Activated CD8-positive, alpha-beta memory T cell treated with anti-CD3 and anti-CD28 coated beads, Interleukin-2, amount 50 U/mL, for 1 hour (primary cell): Measurements from ENCODE around the gene TMEM25.
"Not testable (repeated sequence)": the region's sequence is repeated elsewhere in the genome, so short reads cannot be mapped to it uniquely, and the experiment has no call there.

Source experiments
- DNase-seq: peaks from one replicate; pipeline ENCODE4 v3.0.0-alpha.2; 2020; ENCODE audit errors: extremely low read depth

The TMEM25 gene

DNA sequence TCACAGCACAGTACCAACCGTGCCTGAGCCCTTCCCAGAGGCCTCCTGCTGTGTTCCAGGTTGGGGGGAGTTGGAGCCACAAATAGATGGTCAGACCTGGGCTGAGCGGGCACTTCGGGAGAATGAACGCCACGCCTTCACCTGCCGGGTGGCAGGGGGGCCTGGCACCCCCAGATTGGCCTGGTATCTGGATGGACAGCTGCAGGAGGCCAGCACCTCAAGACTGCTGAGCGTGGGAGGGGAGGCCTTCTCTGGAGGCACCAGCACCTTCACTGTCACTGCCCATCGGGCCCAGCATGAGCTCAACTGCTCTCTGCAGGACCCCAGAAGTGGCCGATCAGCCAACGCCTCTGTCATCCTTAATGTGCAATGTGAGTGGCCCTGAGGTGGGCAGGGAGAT, 1.1 kb downstream of the TMEM25 start:
- no peak for DNase-seq

DNA sequence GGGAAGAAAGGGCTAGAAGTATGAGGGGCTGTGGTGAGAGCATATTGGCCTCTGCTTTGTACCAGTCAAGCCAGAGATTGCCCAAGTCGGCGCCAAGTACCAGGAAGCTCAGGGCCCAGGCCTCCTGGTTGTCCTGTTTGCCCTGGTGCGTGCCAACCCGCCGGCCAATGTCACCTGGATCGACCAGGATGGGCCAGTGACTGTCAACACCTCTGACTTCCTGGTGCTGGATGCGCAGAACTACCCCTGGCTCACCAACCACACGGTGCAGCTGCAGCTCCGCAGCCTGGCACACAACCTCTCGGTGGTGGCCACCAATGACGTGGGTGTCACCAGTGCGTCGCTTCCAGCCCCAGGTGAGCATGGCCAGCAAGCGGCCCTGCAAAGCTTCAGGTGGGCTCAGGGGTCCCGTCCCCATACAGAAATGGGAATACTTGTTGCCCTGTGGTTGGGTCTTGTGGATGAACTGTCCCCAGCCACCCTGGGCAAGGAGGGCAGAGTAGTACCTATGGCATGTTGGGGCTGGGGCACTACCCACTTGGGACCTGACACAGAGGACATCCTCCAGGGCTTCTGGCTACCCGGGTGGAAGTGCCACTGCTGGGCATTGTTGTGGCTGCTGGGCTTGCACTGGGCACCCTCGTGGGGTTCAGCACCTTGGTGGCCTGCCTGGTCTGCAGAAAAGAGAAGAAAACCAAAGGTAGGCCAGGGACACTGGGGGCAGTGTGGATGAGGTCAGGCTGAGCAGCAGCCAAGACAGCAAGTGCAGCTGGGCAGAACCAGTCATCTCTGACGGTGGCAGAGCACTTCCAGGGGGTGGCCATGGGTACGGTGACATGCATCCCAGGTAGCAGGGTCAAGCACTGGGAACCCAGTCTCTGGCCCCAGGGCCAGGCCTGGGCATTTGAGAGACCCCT, 2.1 kb downstream of the TMEM25 start:
- DNase-seq: no peak

DNA sequence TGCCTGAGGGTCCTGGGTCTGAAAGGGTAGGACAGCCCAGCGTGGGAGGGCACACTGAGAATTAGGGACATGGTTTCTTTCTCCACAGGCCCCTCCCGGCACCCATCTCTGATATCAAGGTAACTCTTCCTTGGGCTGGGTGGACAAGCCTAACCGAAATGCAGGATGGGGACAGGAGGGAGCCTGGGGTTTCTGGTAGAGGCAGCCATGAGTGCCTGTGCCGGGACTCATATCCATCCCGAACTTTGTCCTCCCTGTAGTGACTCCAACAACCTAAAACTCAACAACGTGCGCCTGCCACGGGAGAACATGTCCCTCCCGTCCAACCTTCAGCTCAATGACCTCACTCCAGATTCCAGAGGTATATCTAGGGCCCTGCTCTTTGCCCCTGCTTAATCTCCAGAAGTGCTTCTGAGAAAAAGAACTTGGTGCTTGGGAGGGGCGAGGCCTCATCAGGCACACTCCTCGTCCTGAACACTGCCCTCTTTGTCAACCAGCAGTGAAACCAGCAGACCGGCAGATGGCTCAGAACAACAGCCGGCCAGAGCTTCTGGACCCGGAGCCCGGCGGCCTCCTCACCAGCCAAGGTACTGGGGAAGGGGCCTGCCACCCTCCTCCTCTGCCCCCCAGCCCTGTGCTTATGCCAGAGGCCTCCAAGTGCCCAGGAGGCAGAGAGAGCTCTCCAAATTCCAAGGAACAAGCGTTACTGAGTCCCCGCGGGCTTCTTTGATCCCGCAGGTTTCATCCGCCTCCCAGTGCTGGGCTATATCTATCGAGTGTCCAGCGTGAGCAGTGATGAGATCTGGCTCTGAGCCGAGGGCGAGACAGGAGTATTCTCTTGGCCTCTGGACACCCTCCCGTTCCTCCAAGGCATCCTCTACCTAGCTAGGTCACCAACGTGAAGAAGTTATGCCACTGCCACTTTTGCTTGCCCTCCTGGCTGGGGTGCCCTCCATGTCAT, 3.1 kb downstream of the TMEM25 start:
- no peak for DNase-seq

DNA sequence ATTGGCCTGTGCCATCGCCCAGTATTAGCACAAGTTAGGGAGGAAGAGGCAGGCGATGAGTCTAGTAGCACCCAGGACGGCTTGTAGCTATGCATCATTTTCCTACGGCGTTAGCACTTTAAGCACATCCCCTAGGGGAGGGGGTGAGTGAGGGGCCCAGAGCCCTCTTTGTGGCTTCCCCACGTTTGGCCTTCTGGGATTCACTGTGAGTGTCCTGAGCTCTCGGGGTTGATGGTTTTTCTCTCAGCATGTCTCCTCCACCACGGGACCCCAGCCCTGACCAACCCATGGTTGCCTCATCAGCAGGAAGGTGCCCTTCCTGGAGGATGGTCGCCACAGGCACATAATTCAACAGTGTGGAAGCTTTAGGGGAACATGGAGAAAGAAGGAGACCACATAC, 4.3 kb downstream of the TMEM25 start:
- DNase-seq: no peak

DNA sequence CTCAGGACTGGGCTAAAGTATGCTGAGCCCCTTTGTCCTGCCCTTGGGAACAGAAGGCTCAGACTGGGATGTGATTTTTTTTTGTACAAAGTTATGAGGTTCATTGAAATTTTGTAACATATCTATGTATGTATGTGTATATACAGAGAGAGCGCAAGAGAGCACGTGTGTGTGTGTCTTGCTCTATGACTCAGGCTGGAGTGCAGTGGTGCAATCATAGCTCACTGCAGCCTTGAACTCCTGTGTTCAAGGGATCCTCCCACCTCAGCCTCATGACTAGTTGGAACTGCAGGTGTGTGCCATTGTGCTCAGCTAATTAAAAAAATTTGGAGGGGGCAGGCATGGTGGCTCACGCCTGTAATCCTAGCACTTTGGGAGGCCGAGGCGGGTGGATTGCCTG, 5.7 kb downstream of the TMEM25 start:
- no peak for DNase-seq

DNA sequence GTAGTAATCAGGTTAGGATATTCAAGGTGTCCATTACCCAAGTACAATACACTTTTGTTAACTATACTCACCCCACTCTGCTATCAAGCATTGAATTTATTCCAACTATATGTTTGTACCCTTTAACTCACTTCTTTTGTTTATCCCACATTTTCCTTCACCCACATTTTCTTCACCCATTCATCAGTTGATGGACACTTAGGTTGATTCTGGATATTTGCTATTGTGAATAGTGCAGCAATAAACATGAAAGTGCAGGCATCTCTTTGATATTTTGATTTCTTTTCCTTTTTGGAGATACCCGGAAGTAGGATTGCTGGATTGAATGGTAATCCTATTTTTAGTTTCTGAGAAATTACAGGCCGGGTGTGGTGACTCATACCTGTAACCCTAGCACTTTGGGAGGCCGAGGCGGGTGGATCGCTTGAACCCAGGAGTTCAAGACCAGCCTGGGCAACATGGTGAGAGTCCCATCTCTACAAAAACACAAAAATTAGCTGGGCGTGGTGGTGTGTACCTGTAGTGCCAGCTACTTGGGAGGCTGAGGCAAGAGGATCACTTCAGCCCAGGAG, 6.5 kb downstream of the TMEM25 start:
- no peak for DNase-seq

DNA sequence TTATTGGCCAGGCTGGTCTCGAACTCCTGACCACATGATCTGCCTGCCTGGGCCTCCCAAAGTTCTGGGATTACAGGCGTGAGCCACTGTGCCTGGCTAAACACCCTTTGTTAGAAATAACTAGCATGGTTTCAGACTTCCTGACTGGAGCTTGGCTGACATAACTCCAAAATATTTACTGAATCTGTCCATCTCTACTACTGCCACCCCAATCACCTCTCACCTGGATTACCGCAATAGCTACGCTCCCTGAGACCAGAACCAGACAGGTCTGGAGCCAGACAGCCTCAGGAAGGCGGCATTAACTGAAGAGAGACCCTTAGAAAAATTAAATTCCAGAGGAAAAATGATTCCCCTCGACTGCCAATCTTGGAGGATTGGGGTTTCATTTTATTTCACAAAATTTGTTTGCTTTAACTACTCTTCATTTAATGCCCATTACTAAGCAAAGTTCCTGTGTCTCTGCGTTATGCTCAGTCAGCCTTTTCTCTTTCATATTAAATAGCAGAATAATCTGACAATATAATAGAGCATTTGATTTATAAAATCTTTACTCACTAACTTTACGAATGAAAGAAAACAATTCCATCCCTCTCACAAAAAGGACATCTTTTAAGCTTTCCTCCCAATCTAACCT, 13.1 kb downstream of the TMEM25 start:
- DNase-seq: no peak

DNA sequence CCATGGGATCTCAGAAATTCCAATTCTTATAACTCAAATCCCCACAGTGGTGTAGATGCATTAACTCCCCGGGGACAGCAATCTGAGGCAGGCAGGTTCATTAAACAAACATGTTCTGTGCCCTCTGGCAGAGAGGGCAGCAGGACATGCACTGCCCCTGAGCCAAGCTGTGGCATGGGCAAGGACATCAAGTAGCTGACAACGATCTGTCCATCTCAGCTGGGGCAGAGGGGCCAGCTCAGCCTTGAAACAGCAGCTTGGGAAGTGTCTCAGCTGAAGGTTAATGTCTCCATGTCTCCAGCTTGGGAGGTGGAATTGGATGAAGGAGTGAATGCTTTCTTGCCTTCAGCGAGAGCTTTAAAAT, 13.6 kb downstream of the TMEM25 start:
- DNase-seq: no peak

DNA sequence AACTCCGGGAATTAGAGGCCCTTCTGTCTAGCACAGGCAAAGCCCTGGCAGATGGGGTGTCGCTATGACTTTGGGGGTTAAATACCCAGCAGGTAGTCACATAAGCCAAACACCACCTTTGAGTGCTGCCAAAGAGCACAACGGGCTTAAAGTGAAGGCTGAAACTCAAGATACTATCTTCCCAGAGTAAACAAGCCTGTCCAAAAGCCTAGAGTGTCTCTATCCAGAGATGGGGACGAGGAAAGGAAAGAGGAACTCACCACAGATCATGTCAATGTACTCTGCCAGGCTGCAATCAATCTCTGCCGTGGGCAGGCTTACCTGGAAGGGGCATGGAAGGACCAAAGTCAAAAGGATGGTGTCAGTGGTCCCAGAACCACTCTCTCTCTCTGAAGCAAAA, 14.5 kb downstream of the TMEM25 start:
- no peak for DNase-seq

DNA sequence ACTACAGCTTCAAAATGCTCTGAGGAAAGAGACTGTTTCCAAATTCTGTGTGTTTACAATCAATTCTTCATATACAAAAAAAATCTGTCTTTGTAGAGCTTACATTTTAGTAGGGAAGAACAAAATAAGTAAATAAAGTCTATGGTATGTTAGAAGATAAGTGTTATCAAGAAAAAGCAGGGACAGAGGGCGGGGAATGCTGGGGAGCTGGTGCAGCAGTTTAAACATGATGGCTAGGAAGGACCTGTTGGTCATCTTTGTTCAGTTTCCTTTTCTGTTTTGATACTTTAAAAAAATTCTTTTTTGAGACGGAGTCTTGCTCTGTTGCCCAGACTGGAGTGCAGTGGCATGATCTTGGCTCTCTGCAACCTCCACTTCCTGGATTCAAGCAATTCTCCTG, 16.1 kb downstream of the TMEM25 start:
- no peak for DNase-seq

DNA sequence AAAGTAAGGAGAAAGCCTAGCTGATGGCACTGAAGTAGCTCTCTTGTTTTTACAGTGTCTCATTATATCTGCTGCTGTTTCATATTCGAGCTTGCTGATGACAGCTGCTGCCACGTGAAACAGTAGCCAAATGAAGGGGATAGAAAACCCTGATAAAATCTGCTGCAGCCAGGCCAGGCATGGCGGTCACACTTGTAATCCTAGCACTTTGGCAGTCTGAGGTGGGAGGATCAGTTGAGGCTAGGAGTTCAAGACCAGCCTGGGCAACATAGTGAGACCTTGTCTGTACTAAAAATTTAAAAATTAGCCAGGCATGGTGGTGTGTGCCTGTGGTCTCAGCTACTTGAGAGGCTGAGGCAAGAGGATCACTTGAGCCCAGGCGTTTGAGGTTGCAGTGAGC, 21.3 kb downstream of the TMEM25 start:
- DNase-seq: no peak

DNA sequence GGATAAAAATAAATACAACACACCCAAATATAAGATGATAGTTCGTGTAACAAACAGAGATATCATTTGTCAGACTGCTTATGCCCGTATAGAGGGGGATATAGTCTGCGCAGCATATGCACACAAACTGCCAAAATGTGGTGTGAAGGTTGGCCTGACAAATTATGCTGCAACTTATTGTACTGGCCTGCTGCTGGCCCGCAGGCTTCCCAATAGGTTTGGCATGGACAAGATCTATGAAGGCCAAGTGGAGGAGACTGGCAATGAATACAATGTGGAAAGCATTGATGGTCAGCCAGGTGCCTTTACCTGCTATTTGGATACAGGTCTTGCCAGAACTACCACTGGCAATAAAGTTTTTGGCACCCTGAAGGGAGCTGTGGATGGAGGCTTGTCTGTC, 29.8 kb downstream of the TMEM25 start:
- DNase-seq: no peak

DNA sequence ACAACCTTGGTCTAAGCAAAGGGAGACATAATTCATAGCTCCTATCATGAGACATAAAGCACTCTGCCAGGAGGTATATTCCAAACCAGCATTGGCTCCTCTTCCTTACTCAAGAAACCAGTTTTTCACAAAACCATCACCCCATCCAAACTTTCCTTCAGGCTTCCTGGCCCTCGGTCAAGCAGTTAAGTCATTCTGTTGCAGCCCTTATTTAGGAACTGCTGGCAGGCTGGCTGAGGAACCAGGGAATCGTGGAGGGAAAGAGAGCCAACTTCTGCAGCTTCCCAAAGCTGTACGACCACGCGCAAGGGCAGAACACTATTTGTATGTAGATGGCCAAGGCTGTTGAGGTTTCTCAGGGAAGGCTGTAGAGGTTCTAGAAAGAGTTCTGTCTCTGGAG, 34.1 kb downstream of the TMEM25 start:
- DNase-seq: no peak

DNA sequence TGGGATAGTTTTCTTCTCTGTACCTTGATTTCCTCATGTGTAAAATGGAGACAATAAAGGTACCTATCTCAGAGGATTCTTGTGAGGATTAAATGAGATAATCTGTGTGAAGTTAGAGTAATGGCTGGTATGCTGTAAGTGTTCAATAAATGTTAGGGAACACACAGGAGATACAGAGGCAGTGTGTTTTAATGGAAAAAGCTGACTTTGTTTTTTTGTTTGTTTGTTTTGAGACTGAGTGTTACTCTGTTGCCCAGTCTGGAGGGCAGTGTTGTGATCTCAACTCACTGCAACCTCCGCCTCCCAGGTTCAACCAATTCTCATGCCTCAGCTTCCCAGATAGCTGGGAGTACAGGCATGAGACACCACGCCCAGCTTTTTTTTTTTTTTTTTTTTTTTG, 38.7 kb downstream of the TMEM25 start:
- no peak for DNase-seq

DNA sequence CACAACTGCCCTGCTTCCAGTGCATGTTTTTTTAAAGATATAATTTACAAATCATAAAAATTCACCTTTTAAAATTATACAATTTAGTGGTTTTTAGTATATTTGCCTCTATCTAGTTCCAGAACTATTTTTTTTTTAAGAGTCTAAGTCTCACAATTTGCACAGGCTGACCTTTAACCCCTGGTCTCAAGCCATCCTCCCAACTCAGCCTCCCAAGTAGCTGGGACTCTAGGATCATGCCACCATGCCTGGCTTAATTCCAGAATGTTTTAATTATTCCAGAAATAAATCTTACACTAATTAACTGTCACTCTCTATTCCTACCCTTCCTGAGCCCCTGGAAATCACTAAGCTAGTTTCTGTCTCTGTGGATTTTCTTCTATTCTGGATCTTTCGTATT, 39.8 kb downstream of the TMEM25 start:
- DNase-seq: no peak

DNA sequence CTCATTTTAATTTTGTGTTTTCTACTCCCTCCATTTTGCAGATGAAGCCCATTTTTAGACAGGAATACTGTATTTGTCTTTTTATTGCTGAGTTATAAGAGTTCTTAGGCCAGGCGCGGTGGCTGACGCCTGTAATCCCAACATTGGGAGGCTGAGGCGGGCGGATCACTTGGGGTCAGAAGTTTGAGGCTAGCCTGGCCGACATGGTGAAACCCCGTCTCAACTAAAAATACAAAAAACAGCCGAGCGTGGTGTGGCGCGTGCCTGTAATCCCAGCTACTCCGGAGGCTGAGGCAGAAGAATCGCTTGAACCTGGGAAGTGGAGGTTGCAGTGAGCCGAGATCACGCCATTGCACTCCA, 40.7 kb downstream of the TMEM25 start:
- not testable (repeated sequence) for DNase-seq

DNA sequence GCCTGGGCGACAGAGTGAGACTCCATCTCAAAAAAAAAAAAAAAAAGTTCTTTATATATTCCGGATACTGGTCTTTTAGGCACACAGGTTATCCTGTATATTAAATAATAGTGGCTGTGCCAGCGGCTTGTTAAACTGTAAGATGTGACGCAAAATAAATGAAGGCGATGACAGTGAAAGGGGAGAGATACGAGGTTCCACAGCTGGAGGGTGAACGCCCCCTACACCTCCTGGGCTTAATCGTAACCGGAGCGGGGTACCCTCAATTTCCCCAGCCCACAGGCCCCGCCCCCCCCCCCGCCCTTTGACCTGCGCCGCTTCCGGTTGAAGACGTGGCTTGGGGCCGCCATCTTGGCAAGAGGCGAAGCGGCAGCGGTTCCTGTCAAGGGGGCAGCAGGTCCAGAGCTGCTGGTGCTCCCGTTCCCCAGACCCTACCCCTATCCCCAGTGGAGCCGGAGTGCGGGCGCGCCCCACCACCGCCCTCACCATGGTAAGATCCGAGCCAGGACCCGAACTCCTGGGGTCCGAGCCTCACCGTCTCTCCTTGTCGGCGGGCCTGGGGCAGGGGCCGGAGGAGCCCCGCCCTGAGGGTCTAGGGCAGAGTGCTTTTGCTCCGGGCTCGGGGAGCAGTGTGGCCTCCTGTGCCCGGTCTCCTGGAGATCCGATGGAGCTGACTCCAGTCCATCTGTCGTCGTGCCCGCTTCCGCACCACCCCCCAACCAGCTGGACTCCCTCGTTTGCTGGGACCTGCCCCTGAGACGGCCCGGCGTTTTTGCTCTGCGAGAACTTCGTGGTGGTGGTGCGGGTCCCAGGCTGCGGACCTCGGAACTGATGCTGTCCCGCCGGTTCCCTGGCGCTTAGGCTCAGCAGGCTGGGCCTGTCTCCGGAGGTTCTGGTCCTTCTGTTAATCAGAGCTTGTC, 41.3 kb downstream of the TMEM25 start, which contains the start of gene ARCN1:
TSS of gene ARCN1 (plus strand) at position 349 of the 920 bp plus-strand sequence. CDS start at position 488, 139 bp downstream.
- DNase-seq: peak; percentile 66

DNA sequence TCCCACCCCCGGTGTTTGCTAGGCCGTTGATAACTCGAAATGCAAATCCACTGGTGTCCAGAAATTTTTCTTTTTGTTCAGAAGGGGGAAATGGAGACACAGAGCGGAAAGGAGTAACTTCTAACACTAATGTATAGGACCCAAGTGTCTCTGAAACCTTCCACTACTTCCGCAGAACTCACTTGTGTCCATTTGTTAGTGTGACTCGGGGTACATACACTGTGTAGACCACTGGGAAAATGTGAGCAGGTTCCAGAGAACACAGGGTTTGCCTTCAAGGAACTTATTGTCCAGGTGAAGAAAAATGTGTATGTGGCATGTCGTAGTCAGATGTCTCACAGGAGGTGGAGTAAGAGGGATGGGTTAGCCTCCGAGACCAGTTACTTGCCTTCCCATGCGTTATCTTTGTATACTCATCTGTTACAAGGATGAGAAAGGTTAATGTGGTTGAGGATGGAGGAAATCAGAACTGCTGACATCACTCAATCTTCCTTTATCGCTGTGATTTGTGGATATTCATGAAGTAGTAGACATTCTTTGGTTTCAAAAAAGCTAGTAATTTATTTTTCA, 42.1 kb downstream of the TMEM25 start:
- DNase-seq: peak; percentile 4

DNA sequence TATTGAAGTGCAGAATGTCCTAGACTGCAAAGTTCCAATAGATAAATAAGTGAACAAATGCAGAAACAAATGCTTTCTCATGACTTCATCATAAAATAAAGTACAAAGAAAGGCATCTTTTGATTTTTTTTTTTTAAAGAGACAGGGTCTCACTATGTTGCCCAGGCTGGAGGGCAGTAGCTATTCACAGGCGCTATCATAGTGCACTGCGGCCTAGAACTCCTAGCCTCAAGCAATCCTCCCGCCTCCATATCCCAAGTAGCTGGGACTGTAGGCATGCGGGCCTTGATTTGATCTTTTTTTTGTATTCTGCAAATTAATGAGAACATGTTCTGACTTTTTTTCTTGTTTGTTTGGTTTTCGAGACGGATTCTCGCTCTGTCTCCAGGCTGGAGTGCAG, 43.6 kb downstream of the TMEM25 start:
- DNase-seq: no peak

DNA sequence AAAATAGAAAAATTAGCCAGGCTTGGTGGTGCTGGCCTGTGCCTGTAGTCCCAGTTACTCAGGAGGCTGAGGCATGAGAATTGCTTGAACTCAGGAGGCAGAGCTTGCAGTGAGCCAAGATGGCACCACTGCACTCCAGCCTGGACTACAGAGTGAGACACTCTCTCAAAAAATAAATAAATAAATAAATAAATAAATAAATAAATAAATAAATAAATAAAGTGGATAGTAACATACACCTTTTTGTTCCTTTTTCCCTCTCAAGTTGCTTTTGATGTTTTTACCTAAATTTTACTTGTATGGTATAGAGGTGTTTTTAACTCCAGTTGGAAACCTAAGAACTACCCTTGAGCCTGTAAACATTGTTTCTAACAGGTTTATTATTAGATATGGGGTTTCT, 47.0 kb downstream of the TMEM25 start:
- not testable (repeated sequence) for DNase-seq
